Bone marrow (tissue), 2 donors: ENCODE measurements around the gene USP37.

Experiments used
- DNase-seq, 2 donors: peaks; one replicate each; lab custom pipeline; 2025; lab: John Stamatoyannopoulos, UW

The USP37 gene

GRCh38 chr2:218402911-218403411 lies 165.2 kb downstream of the USP37 start:
- DNase-seq: no peak

- DNase-seq: no peak
Observed at GRCh38 chr2:218402491-218402901, 165.7 kb downstream of the USP37 start.

- DNase-seq: no peak
Observed at GRCh38 chr2:218401890-218402289, 166.3 kb downstream of the USP37 start.

GRCh38 chr2:218400930-218401881 lies 166.9 kb downstream of the USP37 start:
- no peak for DNase-seq
